HL-60 (cell line): ENCODE measurements around the gene NFE2.

ENCODE experiments used
- CTCF ChIP-seq: IDR thresholded peaks from one replicate; pipeline ENCODE4 v1.5.1; 2011; ENCODE audit warnings: low read length, control low read depth, inconsistent platforms; ENCODE audit not compliant: insufficient read depth
- GABPA ChIP-seq: IDR thresholded peaks from 2 replicates; pipeline ENCODE4 v1.6.1; 2012; ENCODE audit warnings: low read depth
- POLR2AphosphoS5 ChIP-seq: IDR thresholded peaks from 2 replicates; pipeline ENCODE4 v1.6.1; 2012; ENCODE audit warnings: low read depth
- REST ChIP-seq: IDR thresholded peaks from 2 replicates; pipeline ENCODE4 v1.6.1; 2012; ENCODE audit warnings: low read depth; ENCODE audit not compliant: insufficient replicate concordance

- no peak for TF ChIP-seq REST
- TF ChIP-seq CTCF, result no peak
- TF ChIP-seq POLR2AphosphoS5, result no peak
- no peak for TF ChIP-seq GABPA
Observed at GRCh38 chr12:54292931-54293241, 7.9 kb downstream of the NFE2 start.
